Measurements from ENCODE around the gene HTT. TPM values are rescaled to one million over a fixed set of nuclear protein-coding genes. Genes with fewer than 3 reads are reported as not detected.

The HTT gene
- total RNA-seq, 1 experiment from 2014 or later, result 19.6 TPM

- no peak for DNase-seq (ENCODE audit: low read depth)
Measured at GRCh38 chr4:3174371-3175338, 100.2 kb downstream of the HTT start.

- no peak for DNase-seq (ENCODE audit: low read depth)
Measured at GRCh38 chr4:3176367-3177229, 102.1 kb downstream of the HTT start.

- DNase-seq (ENCODE audit: low read depth), result no peak
Measured at GRCh38 chr4:3177426-3177825, 102.9 kb downstream of the HTT start.

GRCh38 chr4:3177905-3178304, 103.4 kb downstream of the HTT start:
- no peak for DNase-seq (ENCODE audit: low read depth)

GRCh38 chr4:3178351-3178750, 103.9 kb downstream of the HTT start:
- no peak for DNase-seq (ENCODE audit: low read depth)

GRCh38 chr4:3179126-3179706, 104.7 kb downstream of the HTT start:
- DNase-seq (ENCODE audit: low read depth), result no peak

GRCh38 chr4:3183008-3183407, 108.5 kb downstream of the HTT start:
- no peak for DNase-seq (ENCODE audit: low read depth)

- DNase-seq (ENCODE audit: low read depth), result no peak
Measured at GRCh38 chr4:3184725-3185124, 110.2 kb downstream of the HTT start.

GRCh38 chr4:3186609-3187008, 112.1 kb downstream of the HTT start:
- DNase-seq (ENCODE audit: low read depth), result no peak

GRCh38 chr4:3188118-3188517, 113.6 kb downstream of the HTT start:
- DNase-seq (ENCODE audit: low read depth), result no peak

- DNase-seq (ENCODE audit: low read depth), result no peak
Measured at GRCh38 chr4:3189459-3189858, 115.0 kb downstream of the HTT start.

- DNase-seq (ENCODE audit: low read depth), result no peak
Measured at GRCh38 chr4:3190549-3190948, 116.1 kb downstream of the HTT start.

- no peak for DNase-seq (ENCODE audit: low read depth)
Measured at GRCh38 chr4:3192188-3192587, 117.7 kb downstream of the HTT start.

- no peak for DNase-seq (ENCODE audit: low read depth)
Measured at GRCh38 chr4:3192827-3193226, 118.3 kb downstream of the HTT start.

- DNase-seq (ENCODE audit: low read depth), result peak; percentile 13
Measured at GRCh38 chr4:3193531-3194203, 119.2 kb downstream of the HTT start.

GRCh38 chr4:3196670-3197359, 122.3 kb downstream of the HTT start:
- no peak for DNase-seq (ENCODE audit: low read depth)

- no peak for DNase-seq (ENCODE audit: low read depth)
Measured at GRCh38 chr4:3197366-3198105, 123.1 kb downstream of the HTT start.

GRCh38 chr4:3198906-3199305, 124.4 kb downstream of the HTT start:
- no peak for DNase-seq (ENCODE audit: low read depth)

GRCh38 chr4:3199653-3200422, 125.4 kb downstream of the HTT start:
- no peak for DNase-seq (ENCODE audit: low read depth)
